GM12878 (cell line): ENCODE data around the gene SCNN1B. TPM values are rescaled to one million over a fixed set of nuclear protein-coding genes. Genes with fewer than 3 reads are reported as not detected.

Experiments used
- BHLHE40 ChIP-seq, 2 experiments: fragments of 450-650 bp in 1 of 2; IDR thresholded peaks; 2 replicates each; pipeline ENCODE4 v1.6.1; 2011 to 2017; ENCODE audit warnings: low read depth in 2 of 2, borderline replicate concordance in 1 of 2, improper control_type of control experiment in 1 of 2, low read length in 1 of 2, mild to moderate bottlenecking in 1 of 2
- E4F1 ChIP-seq: fragments of 450-650 bp; IDR thresholded peaks from 2 replicates; pipeline ENCODE4 v1.6.1; 2018; ENCODE audit warnings: borderline replicate concordance, mild to moderate bottlenecking; ENCODE audit not compliant: partially characterized antibody
- HSF1 ChIP-seq: fragments of 150-350 bp; IDR thresholded peaks from 2 replicates; pipeline ENCODE4 v1.6.1; 2014; ENCODE audit warnings: mild to moderate bottlenecking, low read depth, low read length
- NKRF ChIP-seq: fragments of 450-650 bp; conservative IDR thresholded peaks from 2 replicates; pipeline ENCODE4 v1.6.1; 2017; ENCODE audit warnings: mild to moderate bottlenecking, moderate library complexity
- PAX5 ChIP-seq: IDR thresholded peaks from 2 replicates; pipeline ENCODE4 v1.6.1; 2011; ENCODE audit warnings: low read depth, low read length, borderline replicate concordance
- ZNF687 ChIP-seq: fragments of 450-650 bp; IDR thresholded peaks from 2 replicates; pipeline ENCODE4 v1.6.1; 2017; ENCODE audit warnings: mild to moderate bottlenecking, moderate library complexity
- ZZZ3 ChIP-seq: IDR thresholded peaks from 2 replicates; pipeline ENCODE4 v1.6.1; 2011; ENCODE audit warnings: low read depth; ENCODE audit not compliant: control insufficient read depth, insufficient read length
- polyA plus RNA-seq, 11 experiments: library from polyadenylated mRNA; depleted of rRNA in 4 of 11; unstranded in 6 of 11; stranded (reverse) in 5 of 11; fragments of >200 nt; fragmentation: Nextera tagmentation in 4 of 11; fragmentation: Illumina TruSeq in 1 of 11; extraction: Ambion mirVana in 4 of 11; extraction: Trizol in 1 of 11; gene quantifications; 1 replicate in 1 of 11; 2 replicates in 10 of 11; pipeline versions ENCODE4 v1.2.1 to v1.2.3, GENCODE V29; 2011 to 2016; ENCODE audit warnings: inconsistent platforms in 2 of 11, missing spikeins in 2 of 11, low read depth in 1 of 11
- total RNA-seq, 4 experiments: library from RNA; depleted of rRNA in 3 of 4; stranded (reverse); fragments of >200 nt in 3 of 4; fragmentation: Illumina TruSeq in 1 of 4; extraction: Trizol in 1 of 4; gene quantifications; 2 replicates each; pipeline versions ENCODE4 v1.2.1 to v1.2.3, GENCODE V29; 2013 to 2021

SCNN1B gene
- total and polyA plus RNA-seq, 10 of the 15 experiments (the other 5 are each of a cell fraction or from before 2014, with no cell fraction given): 0.28 to 1.5 (median 0.64) TPM

- TF ChIP-seq BHLHE40 (IDR thresholded peaks at IDR 0.05; ENCODE audit: borderline replicate concordance in 1 of 2, low read depth in 2 of 2, low read length in 1 of 2) (no peak), PAX5 (no peak), HSF1 (no peak), NKRF (no peak), E4F1 (no peak), ZNF687 (no peak), ZZZ3 (no peak)
Observed at GRCh38 chr16:23409522-23409921, 107.4 kb downstream of the SCNN1B start (continued).
